ENCODE measurements around the gene RNF144A. TPM values are rescaled to one million over a fixed set of nuclear protein-coding genes. Genes with fewer than 3 reads are reported as not detected.
A peak's percentile ranks its signal among the peaks of the same experiment; 100 is the strongest.
"Not testable (repeated sequence)": the region's sequence is repeated elsewhere in the genome, so short reads cannot be mapped to it uniquely, and the experiment has no call there.

The RNF144A gene
- total RNA-seq, 2 donors from 2014 or later: 20.7 to 21.2 TPM

GRCh38 chr2:6902581-6902980 is 14.6 kb upstream of the RNF144A start:
- ATAC-seq; intact Hi-C loops (cut with DNase I, micrococcal nuclease); DNase-seq: not testable (repeated sequence)

GRCh38 chr2:6905668-6906067 is 11.5 kb upstream of the RNF144A start:
- intact Hi-C loops (cut with DNase I, micrococcal nuclease): no loop called here
- no peak for ATAC-seq
- DNase-seq: no peak

GRCh38 chr2:6906165-6906741 is 11.0 kb upstream of the RNF144A start:
- intact Hi-C loops (cut with DNase I, micrococcal nuclease): no loop called here
- DNase-seq (no peak), ATAC-seq (peak; percentile 78)

GRCh38 chr2:6908291-6908690 is 8.9 kb upstream of the RNF144A start:
- ATAC-seq (no peak), DNase-seq (no peak)
- intact Hi-C loops (cut with DNase I, micrococcal nuclease): no loop called here

GRCh38 chr2:6909431-6910385 is 7.5 kb upstream of the RNF144A start:
- intact Hi-C loops (cut with DNase I, micrococcal nuclease): no loop called here
- no peak for DNase-seq
- no peak for ATAC-seq

GRCh38 chr2:6911721-6912120 is 5.5 kb upstream of the RNF144A start:
- DNase-seq (no peak), ATAC-seq (no peak)
- intact Hi-C loops (cut with DNase I, micrococcal nuclease): no loop called here

- intact Hi-C loops (cut with DNase I, micrococcal nuclease): no loop called here
- ATAC-seq (peak; percentile 34), DNase-seq (peak in 1 of 2 donors; percentile 41)
Observed at GRCh38 chr2:6913415-6914157, 3.6 kb upstream of the RNF144A start.

GRCh38 chr2:6914828-6915227 is 2.4 kb upstream of the RNF144A start:
- DNase-seq (no peak), ATAC-seq (peak; percentile 58)
- intact Hi-C loops (cut with DNase I, micrococcal nuclease): no loop called here

GRCh38 chr2:6915399-6915798 is 1.8 kb upstream of the RNF144A start:
- intact Hi-C loops (cut with DNase I, micrococcal nuclease): no loop called here
- DNase-seq (no peak), ATAC-seq (no peak)

- intact Hi-C loops (cut with DNase I, micrococcal nuclease): no loop called here
- ATAC-seq (no peak), DNase-seq (no peak)
Observed at GRCh38 chr2:6916224-6916623, 988 bp upstream of the RNF144A start.

- intact Hi-C loops (cut with DNase I, micrococcal nuclease): no loop called here
- no peak for DNase-seq
- no peak for ATAC-seq
Observed at GRCh38 chr2:6916736-6917070, 509 bp upstream of the RNF144A start.

GRCh38 chr2:6917761-6918421 is 679 bp downstream of the RNF144A start:
- DNase-seq: peak in 1 of 2 donors; percentile 35
- intact Hi-C loops (cut with DNase I, micrococcal nuclease): no loop called here
- ATAC-seq: no peak

- ATAC-seq (no peak), DNase-seq (no peak)
- intact Hi-C loops (cut with DNase I, micrococcal nuclease): no loop called here
Observed at GRCh38 chr2:6919901-6920742, 2.9 kb downstream of the RNF144A start.

- DNase-seq (no peak), ATAC-seq (no peak)
- intact Hi-C loops (cut with DNase I, micrococcal nuclease): no loop called here
Observed at GRCh38 chr2:6920743-6921064, 3.5 kb downstream of the RNF144A start.

GRCh38 chr2:6921321-6921922 is 4.2 kb downstream of the RNF144A start:
- ATAC-seq: no peak
- DNase-seq: no peak

GRCh38 chr2:6922201-6922656 is 5.0 kb downstream of the RNF144A start:
- ATAC-seq (peak; percentile 58), DNase-seq (no peak)
- intact Hi-C loops (cut with DNase I, micrococcal nuclease): no loop called here

More at GRCh38 chr2:6921321-6921922, 4.2 kb downstream of the RNF144A start:
- intact Hi-C loops (cut with DNase I, micrococcal nuclease): no loop called here

- ATAC-seq (no peak), DNase-seq (no peak)
- intact Hi-C loops (cut with DNase I, micrococcal nuclease): no loop called here
Observed at GRCh38 chr2:6923319-6923718, 6.1 kb downstream of the RNF144A start.

Data from left colon (tissue), 2 donors.